GM21367 (cell line): ENCODE data around the gene TCF7L2.

Experiments used
- ATAC-seq: cut with Tn5 transposase; IDR thresholded peaks from one replicate; pipeline ENCODE4 v1.9.1; 2021; ENCODE audit not compliant: unreplicated experiment

The TCF7L2 gene

GRCh38 chr10:113175176-113175575 is 225.1 kb downstream of the TCF7L2 start:
- ATAC-seq = no peak

GRCh38 chr10:113175756-113176651 is 226.0 kb downstream of the TCF7L2 start:
- no peak for ATAC-seq

- ATAC-seq = no peak
These were observed 226.7 kb downstream of the TCF7L2 start for GRCh38 chr10:113176652-113177155.

DNA sequence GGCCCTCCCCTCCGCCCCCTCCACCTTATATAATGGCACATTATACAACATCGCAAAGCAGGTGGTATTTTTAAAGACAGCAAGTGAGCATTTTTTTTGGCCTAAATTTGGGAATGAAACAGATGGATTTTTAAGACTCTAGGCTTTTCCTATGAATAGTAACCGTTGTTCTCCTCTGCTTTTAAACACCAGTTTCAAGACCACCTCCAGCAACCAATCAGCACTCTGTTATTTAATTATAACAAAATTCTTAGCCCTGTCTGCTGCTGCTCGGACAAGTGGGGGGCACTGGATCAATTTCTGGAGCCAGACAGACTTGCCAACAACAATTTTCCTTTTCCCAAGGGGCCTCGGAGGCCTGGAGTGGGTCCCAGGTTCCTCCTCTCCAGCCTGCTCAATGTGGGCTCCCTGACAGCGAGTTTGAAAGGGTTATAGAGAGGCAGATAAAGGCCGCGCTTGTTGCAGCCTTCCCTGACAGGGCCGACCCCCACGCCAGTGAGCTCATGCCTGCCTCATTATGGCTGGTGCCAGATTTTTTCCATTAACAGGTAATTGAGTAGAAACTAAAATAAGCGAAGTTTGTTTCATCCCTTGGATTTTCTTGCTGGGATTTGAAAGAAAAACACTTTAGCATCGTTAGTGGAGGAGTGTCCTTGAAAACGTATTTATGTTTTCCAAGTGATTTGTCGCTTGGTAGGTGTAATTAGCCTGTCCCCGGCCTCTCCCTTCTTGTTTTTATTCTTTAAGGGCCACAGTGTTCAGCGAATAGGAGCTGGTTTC is 227.3 kb downstream of the TCF7L2 start:
- no peak for ATAC-seq

GRCh38 chr10:113177936-113178335 is 227.9 kb downstream of the TCF7L2 start:
- no peak for ATAC-seq

DNA sequence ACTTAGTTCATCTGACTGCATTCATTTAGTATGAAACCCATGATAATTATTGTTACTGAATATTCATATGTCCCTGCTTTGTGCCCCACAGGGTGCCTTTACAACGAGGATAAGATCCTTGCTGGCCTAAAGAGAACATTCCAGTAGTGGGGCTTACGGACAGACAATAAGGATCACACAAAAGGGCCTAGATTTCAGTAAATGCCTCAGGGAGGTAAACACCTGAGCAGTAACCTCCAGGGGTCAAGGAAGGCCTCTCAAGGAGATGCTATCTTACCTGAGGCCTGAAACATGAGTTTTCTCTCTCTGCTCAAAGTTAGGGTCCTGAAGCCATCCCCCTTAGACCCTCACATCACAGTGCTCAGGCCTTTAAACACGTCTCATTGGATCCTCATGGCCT is 228.7 kb downstream of the TCF7L2 start:
- no peak for ATAC-seq

DNA sequence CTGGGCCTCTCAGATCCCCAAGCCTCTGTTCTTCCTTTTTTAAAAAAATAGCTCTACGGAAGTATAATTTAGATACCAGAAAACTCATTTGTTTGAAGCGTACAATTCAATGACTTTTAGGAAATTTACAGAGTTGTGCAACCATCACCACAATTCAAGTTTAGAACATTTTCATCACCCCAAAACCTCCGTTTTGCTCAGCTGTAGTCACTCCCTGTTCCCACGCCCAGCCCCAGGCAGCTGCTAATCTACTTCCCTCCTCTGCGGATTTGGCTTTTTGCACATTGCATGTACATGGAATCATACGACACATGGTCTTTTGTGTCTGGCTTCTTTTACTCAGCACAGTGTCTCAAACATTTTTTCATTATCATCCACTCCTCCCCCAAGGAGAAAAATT is 229.2 kb downstream of the TCF7L2 start:
- ATAC-seq = no peak

GRCh38 chr10:113179966-113180365 is 229.9 kb downstream of the TCF7L2 start:
- no peak for ATAC-seq

DNA sequence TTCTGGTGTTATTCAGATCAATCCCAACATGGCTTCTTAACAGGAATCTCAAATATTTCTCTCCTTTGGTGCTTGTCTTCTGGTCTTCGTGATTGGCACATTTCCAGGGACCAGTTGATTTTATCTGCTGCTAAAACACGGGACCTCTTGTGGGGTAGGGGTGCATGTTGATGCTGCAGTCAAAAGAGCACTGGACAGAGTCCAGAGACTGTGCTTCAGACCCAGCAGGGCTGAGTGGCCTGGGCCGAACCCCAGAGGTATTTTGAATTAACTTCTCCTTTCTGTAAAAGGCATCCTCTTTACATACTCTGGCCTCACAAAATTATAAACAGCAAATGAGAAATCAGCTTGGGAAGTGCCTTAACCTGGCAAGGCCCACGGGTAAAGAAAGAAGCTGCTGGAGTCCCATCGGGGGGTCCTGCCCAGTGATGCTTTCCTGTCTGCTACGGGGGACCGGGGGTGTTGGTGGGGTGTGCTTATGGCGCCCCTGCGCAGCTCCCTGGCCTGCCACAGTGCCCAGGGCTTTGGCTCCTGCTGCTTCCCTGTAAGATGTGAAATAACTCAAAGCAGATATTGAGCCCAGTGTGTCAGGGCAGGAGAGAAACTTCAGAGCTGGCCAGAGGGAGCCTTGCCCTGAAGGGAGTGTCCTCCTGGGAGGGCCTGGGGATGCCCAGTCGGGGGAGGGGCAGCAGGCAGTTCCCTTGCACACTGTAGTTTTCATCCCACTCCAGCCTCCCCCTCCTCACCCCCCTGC is 230.5 kb downstream of the TCF7L2 start:
- no peak for ATAC-seq

GRCh38 chr10:113182154-113182553 is 232.1 kb downstream of the TCF7L2 start:
- no peak for ATAC-seq

DNA sequence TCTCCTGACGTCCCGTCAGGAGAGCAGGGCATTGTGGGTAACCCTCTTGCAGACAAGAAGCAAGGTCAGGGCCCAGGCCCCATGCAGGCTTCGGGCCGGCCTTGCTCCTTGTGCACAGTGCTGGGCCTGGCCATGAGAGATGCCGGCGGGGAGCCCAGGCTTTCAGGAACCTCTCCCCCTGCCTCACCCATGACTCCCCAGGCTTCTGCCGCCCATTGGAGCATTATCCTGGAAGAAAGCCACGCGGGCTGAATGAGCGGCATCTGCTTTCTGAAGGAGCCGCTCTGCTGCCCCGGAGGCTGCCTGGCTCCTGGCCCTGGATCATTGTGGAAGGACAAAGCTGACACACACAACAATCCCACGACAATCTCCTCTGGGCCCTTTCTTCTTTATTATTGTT is 233.5 kb downstream of the TCF7L2 start:
- ATAC-seq = no peak

GRCh38 chr10:113187063-113187777 is 237.2 kb downstream of the TCF7L2 start:
- ATAC-seq = no peak

GRCh38 chr10:113199459-113199858 is 249.4 kb downstream of the TCF7L2 start:
- ATAC-seq = no peak

- ATAC-seq = no peak
These were observed 252.0 kb downstream of the TCF7L2 start for GRCh38 chr10:113202011-113202410.

DNA sequence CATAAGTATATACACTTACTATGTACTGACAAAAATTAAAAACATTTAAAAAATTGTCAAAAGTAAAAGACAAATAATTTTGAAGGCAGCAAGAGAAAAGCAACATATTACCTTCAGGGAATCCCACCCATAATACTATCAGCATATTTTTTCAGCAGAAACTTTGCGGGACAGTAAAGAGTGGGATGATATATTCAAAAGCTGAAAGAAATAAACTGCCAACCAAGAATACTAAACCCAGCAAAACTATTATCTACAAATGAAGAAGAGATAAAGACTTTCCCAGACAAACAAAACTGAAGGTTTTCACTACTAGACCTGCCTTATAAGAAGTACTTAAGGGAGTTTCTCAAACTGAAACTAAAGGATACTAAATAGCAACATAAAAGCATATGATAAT is 257.9 kb downstream of the TCF7L2 start:
- ATAC-seq = no peak

GRCh38 chr10:113213035-113213434 is 263.0 kb downstream of the TCF7L2 start:
- ATAC-seq = no peak

DNA sequence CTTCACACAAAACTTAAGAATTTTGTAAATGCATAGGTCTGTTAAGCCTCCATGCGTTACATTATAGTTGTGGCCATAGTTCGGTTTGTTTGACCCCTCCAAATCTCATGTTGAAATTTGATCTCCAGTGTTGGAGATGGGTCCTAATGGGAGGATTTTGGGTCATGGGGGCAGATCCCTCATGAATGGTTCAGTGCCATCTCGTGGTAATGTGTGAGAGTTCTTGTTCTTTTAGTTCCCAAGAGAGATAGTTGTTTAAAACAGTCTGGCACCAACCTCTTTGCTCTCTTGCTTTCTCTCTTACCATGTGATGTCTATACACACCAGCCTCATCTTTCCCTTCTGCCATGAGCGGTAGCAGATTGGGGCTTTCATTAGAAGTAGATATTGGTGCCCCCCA is 264.3 kb downstream of the TCF7L2 start:
- no peak for ATAC-seq

- ATAC-seq = no peak
These were observed 266.1 kb downstream of the TCF7L2 start for GRCh38 chr10:113216102-113216501.
